H1 (cell line): ENCODE data around the gene SMIM8. TPM values are rescaled to one million over a fixed set of nuclear protein-coding genes. Genes with fewer than 3 reads are reported as not detected.

ENCODE experiments used
- CTCF ChIA-PET: fragments of 300-600 bp; sonication (Branson Sonifier 250); formaldehyde crosslinking; loops from one replicate; lab custom pipeline; 2021; ENCODE audit not compliant: partially characterized antibody; lab: Charles Lee
- POLR2A ChIA-PET: fragments of 300-600 bp; sonication (Branson Sonifier 250); formaldehyde crosslinking; loops from one replicate; lab custom pipeline; 2021; ENCODE audit warnings: inconsistent platforms; ENCODE audit not compliant: partially characterized antibody; lab: Charles Lee
- DNase-seq, 2 experiments: peaks; one replicate each; pipeline versions ENCODE4 v3.0.0 to v3.0.0-alpha.2; 2010 to 2022; ENCODE audit warnings: low spot score in 2 of 2, low read depth in 1 of 2, mixed read lengths in 1 of 2
- FAIRE-seq: peaks from 2 replicates; lab custom pipeline; 2011; peaks lifted over from hg19 to GRCh38; lab: Jason Lieb, UNC
- H2AFZ ChIP-seq: 2 replicates; pipeline ENCODE4 v1.8.1; 2012; ENCODE audit warnings: low read length, inconsistent platforms
- H2AK5ac ChIP-seq: 2 replicates; pipeline ENCODE4 v1.6.1; 2013; ENCODE audit warnings: low read depth, low read length
- H2BK120ac ChIP-seq: replicated peaks from 2 replicates; pipeline ENCODE3; 2013; ENCODE audit warnings: low read depth, low read length, inconsistent platforms
- H2BK12ac ChIP-seq: 2 replicates; pipeline ENCODE4 v1.6.1; 2013; ENCODE audit warnings: low read depth, low read length
- H2BK15ac ChIP-seq: 2 replicates; pipeline ENCODE4 v1.6.1; 2013; ENCODE audit warnings: low read length
- H2BK20ac ChIP-seq: 2 replicates; pipeline ENCODE4 v1.6.1; 2013; ENCODE audit warnings: low read length
- H2BK5ac ChIP-seq: 2 replicates; pipeline ENCODE4 v1.6.1; 2013; ENCODE audit warnings: low read depth, low read length
- H3K14ac ChIP-seq: 2 replicates; pipeline ENCODE4 v1.6.1; 2013; ENCODE audit warnings: inconsistent platforms; ENCODE audit not compliant: insufficient read length
- H3K18ac ChIP-seq: 2 replicates; pipeline ENCODE4 v1.6.1; 2013; ENCODE audit warnings: low read length; ENCODE audit errors: extremely low read depth
- H3K23ac ChIP-seq: 2 replicates; pipeline ENCODE4 v1.6.1; 2013; ENCODE audit warnings: inconsistent platforms; ENCODE audit not compliant: insufficient read length
- H3K23me2 ChIP-seq: 2 replicates; pipeline ENCODE4 v1.6.1; 2013; ENCODE audit warnings: low read depth, low read length
- H3K27ac ChIP-seq: 2 replicates; pipeline ENCODE4 v1.6.1; 2011; ENCODE audit warnings: low read depth, low read length, inconsistent platforms
- H3K27me3 ChIP-seq, 4 experiments: replicated peaks in 1 of 4; 1 replicate in 1 of 4; 2 replicates in 3 of 4; pipeline versions ENCODE4 v1.6.1 to v1.8.1; 2011 to 2013; ENCODE audit warnings: low read length in 3 of 4, mild to moderate bottlenecking in 3 of 4, inconsistent platforms in 2 of 4, mixed read lengths in 2 of 4, moderate library complexity in 1 of 4; ENCODE audit not compliant: control insufficient read depth in 3 of 4, insufficient read depth in 3 of 4; ENCODE audit errors: extremely low read depth in 1 of 4
- H3K36me3 ChIP-seq, 4 experiments: 2 replicates each; pipeline versions ENCODE4 v1.6.1 to v1.8.1; 2011 to 2013; ENCODE audit warnings: mild to moderate bottlenecking in 4 of 4, low read length in 3 of 4, moderate library complexity in 2 of 4, control low read depth in 1 of 4, inconsistent platforms in 1 of 4; ENCODE audit not compliant: insufficient read depth in 4 of 4, control insufficient read depth in 2 of 4
- H3K4ac ChIP-seq: replicated peaks from 2 replicates; pipeline ENCODE3; 2013; ENCODE audit warnings: low read length, low read depth, mixed read lengths, inconsistent platforms; ENCODE audit not compliant: insufficient read length
- H3K4me1 ChIP-seq, 4 experiments: replicated peaks in 1 of 4; 1 replicate in 1 of 4; 2 replicates in 3 of 4; pipeline versions ENCODE4 v1.6.1 to v1.8.1; 2011 to 2013; ENCODE audit warnings: low read length in 3 of 4, inconsistent platforms in 2 of 4, mixed read lengths in 1 of 4; ENCODE audit not compliant: insufficient read depth in 4 of 4, control insufficient read depth in 3 of 4
- H3K4me2 ChIP-seq, 2 experiments: 2 replicates each; pipeline versions ENCODE4 v1.6.1 to v1.8.1; 2011 to 2013; ENCODE audit warnings: low read depth in 2 of 2, low read length in 2 of 2, control low read depth in 1 of 2, inconsistent platforms in 1 of 2, mild to moderate bottlenecking in 1 of 2; ENCODE audit not compliant: insufficient read depth in 1 of 2
- H3K4me3 ChIP-seq, 4 experiments: fragments of 200-600, 300-600 bp in 1 of 4; sonication (generic), shearing (Covaris generic), sonication (Bioruptor Twin) in 1 of 4; 2 replicates each; pipeline versions ENCODE4 v1.5.1 to v1.8.1; 2011 to 2016; ENCODE audit warnings: low read length in 4 of 4, low read depth in 3 of 4, control low read depth in 2 of 4, inconsistent platforms in 2 of 4, mild to moderate bottlenecking in 2 of 4, mixed read lengths in 1 of 4, moderate library complexity in 1 of 4; ENCODE audit not compliant: insufficient read depth in 2 of 4; ENCODE audit errors: extremely low read depth in 1 of 4
- H3K56ac ChIP-seq: replicated peaks from 2 replicates; pipeline ENCODE3; 2013; ENCODE audit warnings: low read depth, mild to moderate bottlenecking, mixed read lengths, low read length, inconsistent platforms; ENCODE audit not compliant: insufficient read length
- H3K79me1 ChIP-seq: 2 replicates; pipeline ENCODE4 v1.6.1; 2013; ENCODE audit warnings: low read depth, low read length, control low read depth
- H3K79me2 ChIP-seq, 2 experiments: 2 replicates each; pipeline versions ENCODE4 v1.6.1 to v1.8.1; 2012 to 2013; ENCODE audit warnings: low read length in 2 of 2, mild to moderate bottlenecking in 2 of 2, inconsistent platforms in 1 of 2; ENCODE audit not compliant: insufficient read depth in 2 of 2, control insufficient read depth in 1 of 2
- H3K9ac ChIP-seq, 4 experiments: replicated peaks in 1 of 4; 1 replicate in 1 of 4; 2 replicates in 3 of 4; pipeline versions ENCODE4 v1.6.1 to v1.8.1; 2011 to 2013; ENCODE audit warnings: low read depth in 3 of 4, low read length in 3 of 4, control low read depth in 2 of 4, mild to moderate bottlenecking in 2 of 4, moderate library complexity in 2 of 4, inconsistent platforms in 1 of 4; ENCODE audit errors: extremely low read depth in 1 of 4
- H3K9me3 ChIP-seq, 2 experiments: 2 replicates each; pipeline versions ENCODE4 v1.6.1 to v1.8.1; 2012 to 2013; ENCODE audit warnings: mild to moderate bottlenecking in 2 of 2, moderate library complexity in 2 of 2, control low read depth in 1 of 2, inconsistent platforms in 1 of 2, low read depth in 1 of 2, low read length in 1 of 2, mixed read lengths in 1 of 2; ENCODE audit not compliant: insufficient read depth in 2 of 2
- H4K20me1 ChIP-seq, 2 experiments: replicated peaks in 1 of 2; 2 replicates each; pipeline versions ENCODE3 to v1.8.1; 2011 to 2013; ENCODE audit warnings: inconsistent platforms in 2 of 2, low read length in 2 of 2, mild to moderate bottlenecking in 1 of 2; ENCODE audit not compliant: insufficient read depth in 2 of 2, control insufficient read depth in 1 of 2
- H4K5ac ChIP-seq: 2 replicates; pipeline ENCODE4 v1.6.1; 2013; ENCODE audit warnings: low read length, low read depth, mixed read lengths, inconsistent platforms; ENCODE audit not compliant: insufficient read length
- H4K8ac ChIP-seq: 2 replicates; pipeline ENCODE4 v1.8.0; 2013; ENCODE audit warnings: mild to moderate bottlenecking, moderate library complexity, low read length, inconsistent platforms; ENCODE audit not compliant: insufficient read depth; ENCODE audit errors: extremely low read depth
- H4K91ac ChIP-seq: replicated peaks from 2 replicates; pipeline ENCODE3; 2013; ENCODE audit warnings: low read length, mixed read lengths, inconsistent platforms; ENCODE audit not compliant: insufficient read length
- BRCA1 ChIP-seq: IDR thresholded peaks from 2 replicates; pipeline ENCODE4 v1.6.1; 2012; ENCODE audit warnings: low read depth, low read length, improper control_type of control experiment
- CBX5 ChIP-seq: fragments of 300-800, 300-1000 bp; sonication (generic); IDR thresholded peaks from 2 replicates; pipeline ENCODE4 v1.7.1; 2016; ENCODE audit warnings: antibody characterized with exemption, low read length, low read depth
- CHD2 ChIP-seq: IDR thresholded peaks from 2 replicates; pipeline ENCODE4 v1.6.1; 2012; ENCODE audit warnings: low read length, improper control_type of control experiment
- EGR1 ChIP-seq: IDR thresholded peaks from 2 replicates; pipeline ENCODE4 v1.6.1; 2011; ENCODE audit warnings: low read depth, low read length, borderline replicate concordance
- EZH2 ChIP-seq: fragments of 200-600 bp; sonication (generic); IDR thresholded peaks from 2 replicates; pipeline ENCODE4 v1.7.1; 2012; ENCODE audit warnings: low read depth, mild to moderate bottlenecking, moderate library complexity, low read length, inconsistent platforms; ENCODE audit not compliant: severe bottlenecking
- JUND ChIP-seq: IDR thresholded peaks from 2 replicates; pipeline ENCODE4 v1.6.1; 2011; ENCODE audit warnings: mild to moderate bottlenecking, improper control_type of control experiment, low read length
- KDM1A ChIP-seq: fragments of 200-600, 300-600 bp; sonication (generic); IDR thresholded peaks from 2 replicates; pipeline ENCODE4 v1.7.1; 2016; ENCODE audit warnings: mild to moderate bottlenecking, low read length, borderline replicate concordance
- KDM4A ChIP-seq: IDR thresholded peaks from one replicate; pipeline ENCODE4 v1.7.1; 2012; ENCODE audit warnings: low read depth, mild to moderate bottlenecking, moderate library complexity, low read length, inconsistent platforms; ENCODE audit not compliant: severe bottlenecking
- NANOG ChIP-seq: IDR thresholded peaks from 2 replicates; pipeline ENCODE4 v1.6.1; 2011; ENCODE audit warnings: low read length, low read depth, mild to moderate bottlenecking, inconsistent platforms; ENCODE audit not compliant: insufficient read depth, poor library complexity, severe bottlenecking
- NRF1 ChIP-seq: IDR thresholded peaks from 2 replicates; pipeline ENCODE4 v1.6.1; 2011; ENCODE audit warnings: mild to moderate bottlenecking, low read depth, low read length, improper control_type of control experiment
- POU5F1 ChIP-seq: IDR thresholded peaks from 2 replicates; pipeline ENCODE4 v1.6.1; 2011; ENCODE audit warnings: low read depth, mild to moderate bottlenecking, low read length, moderate library complexity
- RNF2 ChIP-seq: fragments of 200-900, 300-1000 bp; sonication (generic); IDR thresholded peaks from 2 replicates; pipeline ENCODE4 v1.7.1; 2016; ENCODE audit warnings: borderline replicate concordance, low read depth, mild to moderate bottlenecking, antibody characterized with exemption, low read length; ENCODE audit not compliant: poor library complexity, severe bottlenecking; ENCODE audit errors: missing control alignments
- SIRT6 ChIP-seq: IDR thresholded peaks from one replicate; pipeline ENCODE4 v1.7.1; 2012; ENCODE audit warnings: low read length, inconsistent platforms
- SP1 ChIP-seq: IDR thresholded peaks from 2 replicates; pipeline ENCODE4 v1.6.1; 2011; ENCODE audit warnings: low read depth, low read length
- TBP ChIP-seq: IDR thresholded peaks from 2 replicates; pipeline ENCODE4 v1.6.1; 2011; ENCODE audit warnings: low read depth, low read length, improper control_type of control experiment
- whole genome bisulfite sequencing, 2 experiments: shearing (Covaris generic) in 1 of 2; methylation state at CpG; one replicate each; pipeline versions ENCODE4 v1.1.6 to v1.1.7; 2013 to 2015; ENCODE audit warnings: low lambda C conversion rate in 2 of 2, mixed read lengths in 2 of 2, inconsistent platforms in 1 of 2, low coverage in 1 of 2, missing lambda C conversion rate in 1 of 2; ENCODE audit not compliant: insufficient replicate concordance in 2 of 2, insufficient coverage in 1 of 2, insufficient read length in 1 of 2; ENCODE audit errors: extremely low coverage in 1 of 2, missing lambda C conversion rate in 1 of 2; 5-methylcytosine and 5-hydroxymethylcytosine counted together
- polyA plus RNA-seq, 7 experiments: library from polyadenylated mRNA; depleted of rRNA in 3 of 7; stranded (reverse) in 5 of 7; unstranded in 2 of 7; fragments of >200 nt in 5 of 7; fragments of 200-250 nt in 2 of 7; gene quantifications; 1 replicate in 5 of 7; 2 replicates in 1 of 7; 4 replicates in 1 of 7; pipeline versions ENCODE4 v1.2.1 to v1.2.3, GENCODE V29; 2011 to 2013; ENCODE audit warnings: missing spikeins in 2 of 7, mixed read lengths in 2 of 7
- total RNA-seq: library from RNA; stranded (reverse); fragmentation: NEBNext Ultra II Directional; extraction: Animal tissue kit (Norgen Biotek cat#: 25700); gene quantifications from 2 replicates; pipeline ENCODE4 v1.2.1, GENCODE V29; 2021

The SMIM8 gene
- total and polyA plus RNA-seq, 2 of the 8 experiments (the other 6 are each of a cell fraction or from before 2014, with no cell fraction given) = 3.0 to 10.7 TPM

GRCh38 chr6:87312860-87313259 lies 9.5 kb upstream of the SMIM8 start:
- Histone ChIP-seq H4K20me1 (no peaks in the 10 kb centered on the region), H2BK5ac (no peak overlapping the region), H3K18ac (no peak overlapping the region), H3K79me2 (no peaks in the 10 kb centered on the region), H2BK120ac (no peak overlapping the region), H3K9me3 (no peaks in the 10 kb centered on the region), H4K8ac (no peak overlapping the region), H3K27me3 (no peaks in the 10 kb centered on the region), H2BK20ac (no peak overlapping the region), H3K27ac (no peak overlapping the region), H2BK15ac (no peak overlapping the region), H3K14ac (no peak overlapping the region), H3K56ac (no peak overlapping the region), H2AFZ (no peak overlapping the region), H3K23me2 (no peaks in the 10 kb centered on the region), H4K5ac (no peak overlapping the region), H3K4me1 (no peaks in the 10 kb centered on the region), H3K9ac (no peak overlapping the region), H4K91ac (no peak overlapping the region), H3K79me1 (no peaks in the 10 kb centered on the region), H3K23ac (no peak overlapping the region), H2BK12ac (no peak overlapping the region), H3K36me3 (no peaks in the 10 kb centered on the region), H3K4ac (no peak overlapping the region), H2AK5ac (no peak overlapping the region), H3K4me3 (no peak overlapping the region), H3K4me2 (no peak overlapping the region)
- TF ChIP-seq TBP (no peak), CHD2 (no peak), KDM4A (no peak), NANOG (no peak), JUND (no peak), RNF2 (no peak), EGR1 (no peak), KDM1A (no peak), CBX5 (no peak), BRCA1 (no peak), NRF1 (no peak), SIRT6 (no peak), POU5F1 (no peak), EZH2 (no peak), SP1 (no peak)
- 0% methylated on average over 1 of the region's 1 CpG; no CpG with 5 or more reads in 1 of the 2 experiments for WGBS, 2 experiments
- DNase-seq (no peak), FAIRE-seq (no peak)
- ChIA-PET CTCF (no interaction called here), POLR2A (interaction anchor here (1.8 kb wide), 1 partner anchor 9 kb away, joined by 7 read pairs; the partner anchor contains the start of gene SMIM8)
